ENCODE data around the gene NMRK1. TPM values are rescaled to one million over a fixed set of nuclear protein-coding genes. Genes with fewer than 3 reads are reported as not detected.

NMRK1 gene
- total RNA-seq, 1 donor from 2014 or later, result 10.3 TPM

GRCh38 chr9:75019022-75019421, 68.9 kb downstream of the NMRK1 start:
- DNase-seq (ENCODE audit: low read depth), result no peak
- Histone ChIP-seq H3K36me3 (ENCODE audit: control insufficient read depth, insufficient read depth, low read length) (no peaks in the 10 kb centered on the region), H3K4me3 (ENCODE audit: low read depth, low read length) (no peak overlapping the region), H3K27me3 (ENCODE audit: control insufficient read depth, insufficient read depth, low read length) (no peaks in the 10 kb centered on the region)
- no peak for TF ChIP-seq CTCF (IDR thresholded peaks at IDR 0.05; ENCODE audit: insufficient read depth, low read length, poor library complexity, severe bottlenecking)

- Histone ChIP-seq H3K27me3 (ENCODE audit: control insufficient read depth, insufficient read depth, low read length) (no peaks in the 10 kb centered on the region), H3K4me3 (ENCODE audit: low read depth, low read length) (no peak overlapping the region), H3K36me3 (ENCODE audit: control insufficient read depth, insufficient read depth, low read length) (no peaks in the 10 kb centered on the region)
- no peak for TF ChIP-seq CTCF (IDR thresholded peaks at IDR 0.05; ENCODE audit: insufficient read depth, low read length, poor library complexity, severe bottlenecking)
- no peak for DNase-seq (ENCODE audit: low read depth)
These were observed 70.6 kb downstream of the NMRK1 start for GRCh38 chr9:75017378-75017777.

- Histone ChIP-seq H3K27me3 (ENCODE audit: control insufficient read depth, insufficient read depth, low read length) (no peaks in the 10 kb centered on the region), H3K36me3 (ENCODE audit: control insufficient read depth, insufficient read depth, low read length) (no peaks in the 10 kb centered on the region), H3K4me3 (ENCODE audit: low read depth, low read length) (no peak overlapping the region)
- no peak for DNase-seq (ENCODE audit: low read depth)
- no peak for TF ChIP-seq CTCF (IDR thresholded peaks at IDR 0.05; ENCODE audit: insufficient read depth, low read length, poor library complexity, severe bottlenecking)
These were observed 74.2 kb downstream of the NMRK1 start for GRCh38 chr9:75013735-75014134.

Other genes starting within 250 kb of the NMRK1 start
- gene TRPM6, start 200.2 kb downstream of the NMRK1 start, total RNA-seq, result 0.07 and 0.21 TPM in 2 replicates
- gene C9orf40, start 135.2 kb downstream of the NMRK1 start, total RNA-seq, result 5.1 and 9.4 TPM in 2 replicates
- 24.3 and 29.3 TPM in 2 replicates for gene CARNMT1, start 59.9 kb downstream of the NMRK1 start, total RNA-seq
- 12.3 and 15.7 TPM in 2 replicates for gene OSTF1, start 359 bp upstream of the NMRK1 start, total RNA-seq